Prostate gland (tissue), 2 donors: ENCODE measurements around the gene FAM50A. TPM values are rescaled to one million over a fixed set of nuclear protein-coding genes. Genes with fewer than 3 reads are reported as not detected.

Source experiments
- DNase-seq: peaks from one replicate; pipeline ENCODE4 v3.0.0-alpha.2; 2019; ENCODE audit warnings: low spot score
- H3K27ac ChIP-seq, 2 donors: fragments of 200-600 bp; sonication (generic); 2 replicates each; pipeline ENCODE4 v1.5.1; 2017 to 2019
- H3K27me3 ChIP-seq: fragments of 200-600 bp; sonication (generic); replicated peaks from 2 replicates; pipeline ENCODE4 v1.5.1; 2019; ENCODE audit not compliant: insufficient read depth
- H3K36me3 ChIP-seq, 2 donors: fragments of 200-600 bp; sonication (generic); 1 replicate in 1 of 2; 2 replicates in 1 of 2; pipeline versions ENCODE4 v1.5.1 to v1.8.1; 2017 to 2019
- H3K4me1 ChIP-seq: fragments of 200-600 bp; sonication (generic); replicated peaks from 2 replicates; pipeline ENCODE4 v1.5.1; 2019
- H3K4me3 ChIP-seq, 2 donors: fragments of 200-600 bp; sonication (generic); 2 replicates each; pipeline ENCODE4 v1.5.1; 2017 to 2019
- H3K9me3 ChIP-seq: fragments of 200-600 bp; sonication (generic); 2 replicates; pipeline ENCODE4 v1.5.1; 2017
- POLR2A ChIP-seq: fragments of 450-650 bp; IDR thresholded peaks from one replicate; pipeline ENCODE4 v1.6.1; 2016; ENCODE audit warnings: antibody characterized with exemption, mild to moderate bottlenecking
- POLR2AphosphoS5 ChIP-seq: sonication (generic); formaldehyde crosslinking; IDR thresholded peaks from one replicate; pipeline ENCODE4 v1.6.1; 2017; ENCODE audit warnings: antibody characterized with exemption
- WGBS: methylation state at CpG from one replicate; pipeline ENCODE4 v1.1.5; 2018; 5-methylcytosine and 5-hydroxymethylcytosine counted together
- intact Hi-C: fragments of 100-400 bp; cut with DNase I; formaldehyde crosslinking; loops from one replicate; pipeline ENCODE4 v1.14.2; 2022
- total RNA-seq, 2 donors: library from RNA; depleted of rRNA; stranded (reverse); fragments of >200 nt; gene quantifications; one replicate each; pipeline ENCODE4 v1.1.0, GENCODE V29; 2016
- TF ChIP-seq, protein P1 (sequence below), 4 experiments: fragments of 200-600 bp in 2 of 4; fragments of 450-650 bp in 2 of 4; sonication (generic) in 2 of 4; IDR thresholded peaks; 1 replicate in 3 of 4; 2 replicates in 1 of 4; pipeline ENCODE4 v1.5.1; 2016 to 2019; ENCODE audit warnings: antibody characterized with exemption in 4 of 4, mild to moderate bottlenecking in 2 of 4, moderate library complexity in 2 of 4

FAM50A gene
- total RNA-seq, 2 donors from 2014 or later = 32.9 to 35.8 TPM

GRCh38 chrX:154430479-154430878, 13.5 kb upstream of the FAM50A start:
- Histone ChIP-seq H3K4me1 (no peaks in the 10 kb centered on the region), H3K27ac (peak overlapping the region; percentile 31 to 39), H3K9me3 (no peaks in the 10 kb centered on the region), H3K4me3 (no peak overlapping the region), H3K27me3 (no peaks in the 10 kb centered on the region), H3K36me3 (no peaks in the 10 kb centered on the region)
- intact Hi-C loops = no loop called here
- no peak for DNase-seq
- WGBS = 42% methylated on average over 6 of the region's 6 CpGs
- no peak for TF ChIP-seq POLR2A
- TF ChIP-seq POLR2AphosphoS5 = no peak
- TF ChIP-seq, protein P1, sequence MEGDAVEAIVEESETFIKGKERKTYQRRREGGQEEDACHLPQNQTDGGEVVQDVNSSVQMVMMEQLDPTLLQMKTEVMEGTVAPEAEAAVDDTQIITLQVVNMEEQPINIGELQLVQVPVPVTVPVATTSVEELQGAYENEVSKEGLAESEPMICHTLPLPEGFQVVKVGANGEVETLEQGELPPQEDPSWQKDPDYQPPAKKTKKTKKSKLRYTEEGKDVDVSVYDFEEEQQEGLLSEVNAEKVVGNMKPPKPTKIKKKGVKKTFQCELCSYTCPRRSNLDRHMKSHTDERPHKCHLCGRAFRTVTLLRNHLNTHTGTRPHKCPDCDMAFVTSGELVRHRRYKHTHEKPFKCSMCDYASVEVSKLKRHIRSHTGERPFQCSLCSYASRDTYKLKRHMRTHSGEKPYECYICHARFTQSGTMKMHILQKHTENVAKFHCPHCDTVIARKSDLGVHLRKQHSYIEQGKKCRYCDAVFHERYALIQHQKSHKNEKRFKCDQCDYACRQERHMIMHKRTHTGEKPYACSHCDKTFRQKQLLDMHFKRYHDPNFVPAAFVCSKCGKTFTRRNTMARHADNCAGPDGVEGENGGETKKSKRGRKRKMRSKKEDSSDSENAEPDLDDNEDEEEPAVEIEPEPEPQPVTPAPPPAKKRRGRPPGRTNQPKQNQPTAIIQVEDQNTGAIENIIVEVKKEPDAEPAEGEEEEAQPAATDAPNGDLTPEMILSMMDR (IDR thresholded peaks at IDR 0.05) = no peak

DNA sequence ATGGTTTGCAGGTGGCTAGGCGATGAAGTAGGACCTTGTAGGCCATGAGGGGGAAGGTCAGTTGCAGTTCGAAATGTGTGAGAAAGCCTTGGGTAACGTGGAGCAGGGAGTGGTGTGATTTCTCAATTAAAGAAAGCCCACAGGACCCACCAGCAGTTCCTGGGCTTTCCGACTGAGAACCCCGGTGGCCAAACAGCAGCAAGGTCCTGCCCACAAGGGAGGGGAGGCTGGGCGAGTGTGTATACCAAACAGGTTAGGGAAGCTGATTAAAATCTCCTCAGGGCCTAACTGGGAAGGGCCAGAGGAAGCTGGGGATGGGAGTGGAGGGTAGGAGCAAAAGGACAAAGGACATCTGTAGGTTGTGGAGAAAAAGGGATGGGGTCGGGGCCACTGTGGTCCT, 13.0 kb upstream of the FAM50A start:
- TF ChIP-seq, protein P1 (IDR thresholded peaks at IDR 0.05) = no peak
- TF ChIP-seq POLR2A (no peak), POLR2AphosphoS5 (no peak)

GRCh38 chrX:154431341-154431740, 12.6 kb upstream of the FAM50A start:
- intact Hi-C loops = no loop called here
- peak overlapping the region; percentile 31 to 39 for H3K27ac ChIP-seq
- no peaks in the 10 kb centered on the region for H3K27me3 ChIP-seq
- 76% methylated on average over 3 of the region's 5 CpGs for WGBS
- H3K4me1 ChIP-seq = no peaks in the 10 kb centered on the region
- no peak for DNase-seq
- H3K9me3 ChIP-seq = no peaks in the 10 kb centered on the region
- TF ChIP-seq POLR2A (no peak), POLR2AphosphoS5 (no peak)
- TF ChIP-seq, protein P1 (IDR thresholded peaks at IDR 0.05) = no peak
- H3K36me3 ChIP-seq = no peaks in the 10 kb centered on the region
- no peak overlapping the region for H3K4me3 ChIP-seq

More for the DNA sequence above, 13.0 kb upstream of the FAM50A start:
- intact Hi-C loops = no loop called here
- 54% methylated on average over 7 of the region's 7 CpGs for WGBS
- Histone ChIP-seq H3K27ac (peak overlapping the region; percentile 31 to 39), H3K36me3 (no peaks in the 10 kb centered on the region), H3K27me3 (no peaks in the 10 kb centered on the region), H3K4me3 (no peak overlapping the region), H3K9me3 (no peaks in the 10 kb centered on the region), H3K4me1 (no peaks in the 10 kb centered on the region)
- peak; percentile 24 for DNase-seq

GRCh38 chrX:154432210-154432609, 11.7 kb upstream of the FAM50A start:
- no peaks in the 10 kb centered on the region for H3K27me3 ChIP-seq
- no peak overlapping the region for H3K27ac ChIP-seq
- no peaks in the 10 kb centered on the region for H3K4me1 ChIP-seq
- WGBS = 92% methylated on average over 4 of the region's 8 CpGs
- TF ChIP-seq POLR2AphosphoS5 (no peak), POLR2A (no peak)
- TF ChIP-seq, protein P1 (IDR thresholded peaks at IDR 0.05) = no peak
- DNase-seq = no peak
- intact Hi-C loops = no loop called here
- H3K36me3 ChIP-seq = no peaks in the 10 kb centered on the region
- H3K4me3 ChIP-seq = no peak overlapping the region
- no peaks in the 10 kb centered on the region for H3K9me3 ChIP-seq

- H3K36me3 ChIP-seq = no peaks in the 10 kb centered on the region
- intact Hi-C loops = no loop called here
- H3K9me3 ChIP-seq = no peaks in the 10 kb centered on the region
- no peak overlapping the region for H3K27ac ChIP-seq
- no peak overlapping the region for H3K4me3 ChIP-seq
- TF ChIP-seq POLR2AphosphoS5 (no peak), POLR2A (no peak)
- TF ChIP-seq, protein P1 (IDR thresholded peaks at IDR 0.05) = no peak
- no peaks in the 10 kb centered on the region for H3K4me1 ChIP-seq
- no peak for DNase-seq
- WGBS = no CpG with 5 or more reads among the region's 7 CpGs
- H3K27me3 ChIP-seq = no peaks in the 10 kb centered on the region
Observed at GRCh38 chrX:154433605-154434004, 10.3 kb upstream of the FAM50A start.
